Right atrium auricular region (tissue), 2 donors: Measurements from ENCODE around the gene NPAS3. TPM values are rescaled to one million over a fixed set of nuclear protein-coding genes. Genes with fewer than 3 reads are reported as not detected.

ENCODE experiments used
- DNase-seq: peaks from one replicate; pipeline ENCODE4 v3.0.0-alpha.2; 2019; ENCODE audit warnings: low spot score
- H3K27ac ChIP-seq, 2 donors: fragments of 200-600 bp; sonication (generic); 1 replicate in 1 of 2; 2 replicates in 1 of 2; pipeline ENCODE4 v1.5.1; 2016 to 2019
- H3K27me3 ChIP-seq, 2 donors: fragments of 200-600 bp; sonication (generic); one replicate each; pipeline versions ENCODE4 v1.5.1 to v1.6.0; 2017 to 2019
- H3K36me3 ChIP-seq: fragments of 200-600 bp; sonication (generic); one replicate; pipeline ENCODE4 v1.5.1; 2016
- H3K4me1 ChIP-seq, 2 donors: fragments of 200-600 bp; sonication (generic); one replicate each; pipeline versions ENCODE4 v1.5.1 to v1.6.0; 2017 to 2019
- H3K4me3 ChIP-seq, 2 donors: fragments of 200-600 bp; sonication (generic); 1 replicate in 1 of 2; 2 replicates in 1 of 2; pipeline ENCODE4 v1.5.1; 2017 to 2019; ENCODE audit warnings: mild to moderate bottlenecking in 1 of 2, moderate library complexity in 1 of 2
- H3K9me3 ChIP-seq, 2 donors: fragments of 200-600 bp; sonication (generic); one replicate each; pipeline ENCODE4 v1.5.1; 2019
- CTCF ChIP-seq, 2 donors: fragments of 200-600 bp; sonication (generic); IDR thresholded peaks; one replicate each; pipeline ENCODE4 v1.5.1; 2019; ENCODE audit warnings: antibody characterized with exemption in 2 of 2
- total RNA-seq, 2 donors: library from RNA; depleted of rRNA; stranded (reverse); fragments of >200 nt; gene quantifications; one replicate each; pipeline ENCODE4 v1.1.0, GENCODE V29; 2016

Gene NPAS3
- total RNA-seq, 2 donors from 2014 or later = 0.67 to 1.3 TPM

GRCh38 chr14:32980902-32981501 is 42.3 kb downstream of the NPAS3 start:
- H3K4me1 ChIP-seq = no peaks in the 10 kb centered on the region
- H3K4me3 ChIP-seq = no peak overlapping the region
- H3K27ac ChIP-seq = no peak overlapping the region
- no peak for TF ChIP-seq CTCF (IDR thresholded peaks at IDR 0.05)
- H3K27me3 ChIP-seq = no peaks in the 10 kb centered on the region
- H3K36me3 ChIP-seq = no peaks in the 10 kb centered on the region
- no peak for DNase-seq
- H3K9me3 ChIP-seq = no peaks in the 10 kb centered on the region

GRCh38 chr14:32984241-32984930 is 45.7 kb downstream of the NPAS3 start:
- no peaks in the 10 kb centered on the region for H3K4me1 ChIP-seq
- DNase-seq = no peak
- no peaks in the 10 kb centered on the region for H3K27me3 ChIP-seq
- no peak for TF ChIP-seq CTCF (IDR thresholded peaks at IDR 0.05)
- H3K27ac ChIP-seq = no peak overlapping the region
- H3K9me3 ChIP-seq = no peaks in the 10 kb centered on the region
- H3K4me3 ChIP-seq = no peak overlapping the region
- no peaks in the 10 kb centered on the region for H3K36me3 ChIP-seq

- Histone ChIP-seq H3K4me3 (no peak overlapping the region), H3K9me3 (no peaks in the 10 kb centered on the region), H3K36me3 (no peaks in the 10 kb centered on the region), H3K27me3 (no peaks in the 10 kb centered on the region), H3K4me1 (no peaks in the 10 kb centered on the region), H3K27ac (peak overlapping the region in 1 of 2 donors; percentile 66)
- TF ChIP-seq CTCF (IDR thresholded peaks at IDR 0.05) = no peak
- no peak for DNase-seq
Observed at GRCh38 chr14:32985866-32986265, 47.2 kb downstream of the NPAS3 start.

- peak overlapping the region in 1 of 2 donors; percentile 66 for H3K27ac ChIP-seq
Observed at GRCh38 chr14:32986791-32987540, 48.3 kb downstream of the NPAS3 start.

GRCh38 chr14:32991691-32992090 is 53.0 kb downstream of the NPAS3 start:
- no peak overlapping the region for H3K4me3 ChIP-seq
- H3K4me1 ChIP-seq = no peaks in the 10 kb centered on the region
- no peaks in the 10 kb centered on the region for H3K36me3 ChIP-seq
- H3K27ac ChIP-seq = no peak overlapping the region
- no peak for DNase-seq
- no peaks in the 10 kb centered on the region for H3K27me3 ChIP-seq
- TF ChIP-seq CTCF (IDR thresholded peaks at IDR 0.05) = no peak
- no peaks in the 10 kb centered on the region for H3K9me3 ChIP-seq

More at GRCh38 chr14:32986791-32987540, 48.3 kb downstream of the NPAS3 start:
- Histone ChIP-seq H3K36me3 (no peaks in the 10 kb centered on the region), H3K27me3 (no peaks in the 10 kb centered on the region), H3K4me1 (no peaks in the 10 kb centered on the region), H3K9me3 (no peaks in the 10 kb centered on the region), H3K4me3 (no peak overlapping the region)
- DNase-seq = no peak
- TF ChIP-seq CTCF (IDR thresholded peaks at IDR 0.05) = no peak
